ENCODE measurements around the gene COX7A2. TPM values are rescaled to one million over a fixed set of nuclear protein-coding genes. Genes with fewer than 3 reads are reported as not detected.

Gene COX7A2
- total and polyA plus RNA-seq, 2 of the 13 experiments (the other 11 are each of a cell fraction or from before 2014, with no cell fraction given): 407 to 556 TPM

DNA sequence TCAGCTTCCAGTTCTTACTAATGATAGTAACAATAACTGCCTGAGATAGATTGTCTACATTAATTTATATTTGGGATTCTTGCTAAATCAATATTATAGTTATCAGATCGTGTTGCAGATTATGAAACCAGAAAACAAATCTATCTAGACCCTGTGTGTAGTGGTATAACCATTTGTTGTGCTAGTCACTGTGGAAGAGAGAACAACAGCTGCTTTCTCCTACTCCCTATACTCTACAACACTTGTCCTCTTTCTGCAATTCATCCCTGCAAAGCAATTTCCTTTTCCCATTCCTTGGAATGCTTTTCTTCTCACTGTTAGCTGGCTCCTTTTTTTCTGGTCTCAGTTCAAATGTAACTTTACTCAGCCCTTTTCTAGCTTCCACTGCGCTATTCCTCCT lies 8.3 kb downstream of the COX7A2 start:
- no peaks in the 10 kb centered on the region for H3K79me2 ChIP-seq (ENCODE audit: insufficient read depth, low read length)
- ChIA-PET CTCF (ENCODE audit: low intra/inter-chr PET ratio, low total read pairs) (no interaction called here), POLR2A (no interaction called here)
- no peak overlapping the region for H3K27ac ChIP-seq (ENCODE audit: extremely low read length, insufficient read depth, low read length)
- H3K4me2 ChIP-seq (ENCODE audit: low read depth, low read length): no peak overlapping the region
- WGBS (ENCODE audit: low lambda C conversion rate): 90% methylated on average over 2 of the region's 2 CpGs
- H4K20me1 ChIP-seq (ENCODE audit: insufficient read depth, low read length): no peaks in the 10 kb centered on the region; the same call in 1 of the 2 replicates
- FAIRE-seq (no peak), DNase-seq (ENCODE audit: low spot score) (no peak), ATAC-seq (no peak)
- BruUV-seq (replicated peaks): no TSS peak
- no peaks in the 10 kb centered on the region for H3K9me3 ChIP-seq (ENCODE audit: low read length)
- no peak overlapping the region for H3K9ac ChIP-seq (ENCODE audit: insufficient read depth, low read depth, low read length)
- in situ Hi-C loops (cut with HindIII; ENCODE audit: extremely low pct_ligation_motif_present, low pct_unique_long_range_greater_than_20kb): no loop called here
- no peaks in the 10 kb centered on the region for H3K4me1 ChIP-seq (ENCODE audit: insufficient read depth, low read length)
- peaks cover 1 to 17% of the 10 kb centered on the region in 2 experiments; a peak in 4 of 5 replicates for H3K36me3 ChIP-seq (replicated peaks in 1 of 2; ENCODE audit: control insufficient read depth in 1 of 2, insufficient read depth in 2 of 2, low read length in 2 of 2)
- no peaks in the 10 kb centered on the region for H3K27me3 ChIP-seq (ENCODE audit: control insufficient read depth in 1 of 2, insufficient read depth in 2 of 2, low read length in 2 of 2)
- intact Hi-C loops (cut with micrococcal nuclease; ENCODE audit: unreplicated experiment): no loop called here
- H3K4me3 ChIP-seq (replicated peaks in 1 of 3; ENCODE audit: insufficient read depth in 1 of 3, low read depth in 2 of 3, low read length in 3 of 3): no peak overlapping the region
- H2AFZ ChIP-seq (ENCODE audit: low read length): no peak overlapping the region
- TF ChIP-seq FOXP1 (IDR thresholded peaks at IDR 0.05) (no peak), FOXP1 (CRISPR knock-in tag; IDR thresholded peaks at IDR 0.05) (no peak), ZNF530 (CRISPR knock-in tag; IDR thresholded peaks at IDR 0.05; ENCODE audit: low read depth) (no peak), MTF2 (CRISPR knock-in tag; IDR thresholded peaks at IDR 0.05; ENCODE audit: borderline replicate concordance) (no peak), SALL1 (CRISPR knock-in tag; IDR thresholded peaks at IDR 0.05) (no peak), ATM (IDR thresholded peaks at IDR 0.05; ENCODE audit: borderline replicate concordance) (no peak), GFI1 (CRISPR knock-in tag; IDR thresholded peaks at IDR 0.05; ENCODE audit: borderline replicate concordance) (no peak), KDM1A (CRISPR knock-in tag; IDR thresholded peaks at IDR 0.05) (no peak)
- TF ChIP-seq, protein P1, sequence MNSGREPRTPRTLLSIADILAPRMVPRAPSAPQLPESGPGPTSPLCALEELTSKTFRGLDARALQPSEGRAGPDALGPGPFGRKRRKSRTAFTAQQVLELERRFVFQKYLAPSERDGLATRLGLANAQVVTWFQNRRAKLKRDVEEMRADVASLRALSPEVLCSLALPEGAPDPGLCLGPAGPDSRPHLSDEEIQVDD (CRISPR knock-in tag; IDR thresholded peaks at IDR 0.05; ENCODE audit: borderline replicate concordance): no peak
- TF ChIP-seq, protein P2, sequence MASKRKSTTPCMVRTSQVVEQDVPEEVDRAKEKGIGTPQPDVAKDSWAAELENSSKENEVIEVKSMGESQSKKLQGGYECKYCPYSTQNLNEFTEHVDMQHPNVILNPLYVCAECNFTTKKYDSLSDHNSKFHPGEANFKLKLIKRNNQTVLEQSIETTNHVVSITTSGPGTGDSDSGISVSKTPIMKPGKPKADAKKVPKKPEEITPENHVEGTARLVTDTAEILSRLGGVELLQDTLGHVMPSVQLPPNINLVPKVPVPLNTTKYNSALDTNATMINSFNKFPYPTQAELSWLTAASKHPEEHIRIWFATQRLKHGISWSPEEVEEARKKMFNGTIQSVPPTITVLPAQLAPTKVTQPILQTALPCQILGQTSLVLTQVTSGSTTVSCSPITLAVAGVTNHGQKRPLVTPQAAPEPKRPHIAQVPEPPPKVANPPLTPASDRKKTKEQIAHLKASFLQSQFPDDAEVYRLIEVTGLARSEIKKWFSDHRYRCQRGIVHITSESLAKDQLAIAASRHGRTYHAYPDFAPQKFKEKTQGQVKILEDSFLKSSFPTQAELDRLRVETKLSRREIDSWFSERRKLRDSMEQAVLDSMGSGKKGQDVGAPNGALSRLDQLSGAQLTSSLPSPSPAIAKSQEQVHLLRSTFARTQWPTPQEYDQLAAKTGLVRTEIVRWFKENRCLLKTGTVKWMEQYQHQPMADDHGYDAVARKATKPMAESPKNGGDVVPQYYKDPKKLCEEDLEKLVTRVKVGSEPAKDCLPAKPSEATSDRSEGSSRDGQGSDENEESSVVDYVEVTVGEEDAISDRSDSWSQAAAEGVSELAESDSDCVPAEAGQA (IDR thresholded peaks at IDR 0.05; ENCODE audit: low read depth): no peak
- TF ChIP-seq, protein P2 (CRISPR knock-in tag; IDR thresholded peaks at IDR 0.05; ENCODE audit: borderline replicate concordance): no peak
- TF ChIP-seq, protein P3, sequence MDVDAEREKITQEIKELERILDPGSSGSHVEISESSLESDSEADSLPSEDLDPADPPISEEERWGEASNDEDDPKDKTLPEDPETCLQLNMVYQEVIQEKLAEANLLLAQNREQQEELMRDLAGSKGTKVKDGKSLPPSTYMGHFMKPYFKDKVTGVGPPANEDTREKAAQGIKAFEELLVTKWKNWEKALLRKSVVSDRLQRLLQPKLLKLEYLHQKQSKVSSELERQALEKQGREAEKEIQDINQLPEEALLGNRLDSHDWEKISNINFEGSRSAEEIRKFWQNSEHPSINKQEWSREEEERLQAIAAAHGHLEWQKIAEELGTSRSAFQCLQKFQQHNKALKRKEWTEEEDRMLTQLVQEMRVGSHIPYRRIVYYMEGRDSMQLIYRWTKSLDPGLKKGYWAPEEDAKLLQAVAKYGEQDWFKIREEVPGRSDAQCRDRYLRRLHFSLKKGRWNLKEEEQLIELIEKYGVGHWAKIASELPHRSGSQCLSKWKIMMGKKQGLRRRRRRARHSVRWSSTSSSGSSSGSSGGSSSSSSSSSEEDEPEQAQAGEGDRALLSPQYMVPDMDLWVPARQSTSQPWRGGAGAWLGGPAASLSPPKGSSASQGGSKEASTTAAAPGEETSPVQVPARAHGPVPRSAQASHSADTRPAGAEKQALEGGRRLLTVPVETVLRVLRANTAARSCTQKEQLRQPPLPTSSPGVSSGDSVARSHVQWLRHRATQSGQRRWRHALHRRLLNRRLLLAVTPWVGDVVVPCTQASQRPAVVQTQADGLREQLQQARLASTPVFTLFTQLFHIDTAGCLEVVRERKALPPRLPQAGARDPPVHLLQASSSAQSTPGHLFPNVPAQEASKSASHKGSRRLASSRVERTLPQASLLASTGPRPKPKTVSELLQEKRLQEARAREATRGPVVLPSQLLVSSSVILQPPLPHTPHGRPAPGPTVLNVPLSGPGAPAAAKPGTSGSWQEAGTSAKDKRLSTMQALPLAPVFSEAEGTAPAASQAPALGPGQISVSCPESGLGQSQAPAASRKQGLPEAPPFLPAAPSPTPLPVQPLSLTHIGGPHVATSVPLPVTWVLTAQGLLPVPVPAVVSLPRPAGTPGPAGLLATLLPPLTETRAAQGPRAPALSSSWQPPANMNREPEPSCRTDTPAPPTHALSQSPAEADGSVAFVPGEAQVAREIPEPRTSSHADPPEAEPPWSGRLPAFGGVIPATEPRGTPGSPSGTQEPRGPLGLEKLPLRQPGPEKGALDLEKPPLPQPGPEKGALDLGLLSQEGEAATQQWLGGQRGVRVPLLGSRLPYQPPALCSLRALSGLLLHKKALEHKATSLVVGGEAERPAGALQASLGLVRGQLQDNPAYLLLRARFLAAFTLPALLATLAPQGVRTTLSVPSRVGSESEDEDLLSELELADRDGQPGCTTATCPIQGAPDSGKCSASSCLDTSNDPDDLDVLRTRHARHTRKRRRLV (CRISPR knock-in tag; IDR thresholded peaks at IDR 0.05): no peak
- TF ChIP-seq, protein P4, sequence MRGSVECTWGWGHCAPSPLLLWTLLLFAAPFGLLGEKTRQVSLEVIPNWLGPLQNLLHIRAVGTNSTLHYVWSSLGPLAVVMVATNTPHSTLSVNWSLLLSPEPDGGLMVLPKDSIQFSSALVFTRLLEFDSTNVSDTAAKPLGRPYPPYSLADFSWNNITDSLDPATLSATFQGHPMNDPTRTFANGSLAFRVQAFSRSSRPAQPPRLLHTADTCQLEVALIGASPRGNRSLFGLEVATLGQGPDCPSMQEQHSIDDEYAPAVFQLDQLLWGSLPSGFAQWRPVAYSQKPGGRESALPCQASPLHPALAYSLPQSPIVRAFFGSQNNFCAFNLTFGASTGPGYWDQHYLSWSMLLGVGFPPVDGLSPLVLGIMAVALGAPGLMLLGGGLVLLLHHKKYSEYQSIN (CRISPR knock-in tag; IDR thresholded peaks at IDR 0.05; ENCODE audit: borderline replicate concordance): no peak

All from HepG2 (cell line).